AG04450 (cell line): ENCODE results near the gene KIF4B. TPM values are rescaled to one million over a fixed set of nuclear protein-coding genes. Genes with fewer than 3 reads are reported as not detected.

Experiments
- CTCF ChIA-PET: fragments of 300-600, 350-600 bp; formaldehyde crosslinking; extraction: SDS; loops from one replicate; lab custom pipeline; 2022; ENCODE audit warnings: antibody characterized with exemption, inconsistent platforms; lab: Charles Lee
- POLR2A ChIA-PET: fragments of 350-600 bp; formaldehyde crosslinking; extraction: SDS; loops from one replicate; lab custom pipeline; 2021; ENCODE audit warnings: antibody characterized with exemption, inconsistent platforms; lab: Yijun Ruan, JAX
- DNase-seq: peaks from one replicate; pipeline ENCODE4 v3.0.0-alpha.2; 2011; ENCODE audit warnings: low read depth, low spot score
- H3K27ac ChIP-seq: one replicate; pipeline ENCODE4 v1.5.1; 2012; ENCODE audit warnings: low read depth, low read length, control low read depth
- H3K27me3 ChIP-seq: one replicate; pipeline ENCODE4 v1.6.0; 2012; ENCODE audit warnings: low read length; ENCODE audit not compliant: control insufficient read depth, insufficient read depth
- H3K4me3 ChIP-seq: 2 replicates; pipeline ENCODE4 v1.5.1; 2011; ENCODE audit warnings: mild to moderate bottlenecking, low read depth, low read length, control low read depth
- H3K9me3 ChIP-seq: 2 replicates; pipeline ENCODE4 v1.5.1; 2012; ENCODE audit warnings: low read length; ENCODE audit not compliant: control insufficient read depth, insufficient read depth
- polyA plus RNA-seq: library from polyadenylated mRNA; depleted of rRNA; stranded (reverse); fragments of >200 nt; gene quantifications from 2 replicates; pipeline ENCODE4 v1.2.3, GENCODE V29; 2011
- TF ChIP-seq, protein P1 (sequence below): IDR thresholded peaks from 2 replicates; pipeline ENCODE4 v1.5.1; 2011; ENCODE audit warnings: low read depth, low read length, control low read depth, inconsistent platforms

Gene KIF4B
- polyA plus RNA-seq, 1 experiment, result 0.02 TPM

DNA sequence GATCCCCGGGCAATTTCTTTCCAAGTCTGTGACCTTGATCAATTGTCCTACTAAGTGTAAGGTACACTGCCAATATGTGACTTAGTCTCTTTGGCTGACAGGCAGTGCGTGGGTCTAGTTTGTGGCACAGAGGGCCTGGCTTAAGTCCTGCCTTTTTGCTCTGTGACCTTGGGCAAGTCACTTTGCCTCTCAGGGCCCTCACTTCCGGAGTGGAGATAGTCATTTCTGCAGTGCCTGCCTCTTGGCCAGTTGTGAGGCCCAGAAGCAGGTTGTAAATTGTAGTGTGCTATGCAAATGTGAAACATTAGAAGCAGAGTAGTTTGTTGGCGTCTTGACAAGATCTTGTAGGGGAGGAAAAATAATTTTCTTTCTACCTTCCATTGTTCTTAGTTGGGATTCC, 39.0 kb downstream of the KIF4B start:
- H3K27ac ChIP-seq, result no peak overlapping the region
- DNase-seq, result no peak
- TF ChIP-seq, protein P1, sequence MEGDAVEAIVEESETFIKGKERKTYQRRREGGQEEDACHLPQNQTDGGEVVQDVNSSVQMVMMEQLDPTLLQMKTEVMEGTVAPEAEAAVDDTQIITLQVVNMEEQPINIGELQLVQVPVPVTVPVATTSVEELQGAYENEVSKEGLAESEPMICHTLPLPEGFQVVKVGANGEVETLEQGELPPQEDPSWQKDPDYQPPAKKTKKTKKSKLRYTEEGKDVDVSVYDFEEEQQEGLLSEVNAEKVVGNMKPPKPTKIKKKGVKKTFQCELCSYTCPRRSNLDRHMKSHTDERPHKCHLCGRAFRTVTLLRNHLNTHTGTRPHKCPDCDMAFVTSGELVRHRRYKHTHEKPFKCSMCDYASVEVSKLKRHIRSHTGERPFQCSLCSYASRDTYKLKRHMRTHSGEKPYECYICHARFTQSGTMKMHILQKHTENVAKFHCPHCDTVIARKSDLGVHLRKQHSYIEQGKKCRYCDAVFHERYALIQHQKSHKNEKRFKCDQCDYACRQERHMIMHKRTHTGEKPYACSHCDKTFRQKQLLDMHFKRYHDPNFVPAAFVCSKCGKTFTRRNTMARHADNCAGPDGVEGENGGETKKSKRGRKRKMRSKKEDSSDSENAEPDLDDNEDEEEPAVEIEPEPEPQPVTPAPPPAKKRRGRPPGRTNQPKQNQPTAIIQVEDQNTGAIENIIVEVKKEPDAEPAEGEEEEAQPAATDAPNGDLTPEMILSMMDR, result no peak
- H3K9me3 ChIP-seq, result no peaks in the 10 kb centered on the region
- ChIA-PET POLR2A (no interaction called here), CTCF (no interaction called here)
- no peaks in the 10 kb centered on the region for H3K27me3 ChIP-seq
- H3K4me3 ChIP-seq, result no peak overlapping the region

DNA sequence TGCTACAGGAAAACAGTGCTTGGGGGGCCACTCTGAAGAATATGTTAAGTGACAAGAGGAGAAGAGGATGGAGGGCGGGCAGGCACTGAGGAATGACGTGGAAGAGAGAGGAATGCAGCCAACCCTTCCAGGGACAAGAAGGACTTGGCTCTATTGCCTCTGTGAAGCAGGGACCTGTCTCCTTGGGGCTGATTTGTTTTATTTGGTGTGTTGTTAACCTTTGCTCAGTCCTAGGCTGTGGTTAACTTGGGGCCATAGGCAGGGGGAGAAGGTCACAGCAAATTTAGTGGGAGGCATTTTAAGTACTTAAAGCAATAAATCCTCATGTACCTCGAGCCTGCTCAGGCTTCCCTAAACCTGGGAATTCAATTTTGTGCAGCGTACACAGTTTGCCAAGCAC, 39.9 kb downstream of the KIF4B start:
- no peak overlapping the region for H3K27ac ChIP-seq
- TF ChIP-seq, protein P1, result no peak
- POLR2A ChIA-PET, result no interaction called here
- no peaks in the 10 kb centered on the region for H3K27me3 ChIP-seq
- no peaks in the 10 kb centered on the region for H3K9me3 ChIP-seq
- CTCF ChIA-PET, result no interaction called here
- no peak overlapping the region for H3K4me3 ChIP-seq
- DNase-seq, result no peak

DNA sequence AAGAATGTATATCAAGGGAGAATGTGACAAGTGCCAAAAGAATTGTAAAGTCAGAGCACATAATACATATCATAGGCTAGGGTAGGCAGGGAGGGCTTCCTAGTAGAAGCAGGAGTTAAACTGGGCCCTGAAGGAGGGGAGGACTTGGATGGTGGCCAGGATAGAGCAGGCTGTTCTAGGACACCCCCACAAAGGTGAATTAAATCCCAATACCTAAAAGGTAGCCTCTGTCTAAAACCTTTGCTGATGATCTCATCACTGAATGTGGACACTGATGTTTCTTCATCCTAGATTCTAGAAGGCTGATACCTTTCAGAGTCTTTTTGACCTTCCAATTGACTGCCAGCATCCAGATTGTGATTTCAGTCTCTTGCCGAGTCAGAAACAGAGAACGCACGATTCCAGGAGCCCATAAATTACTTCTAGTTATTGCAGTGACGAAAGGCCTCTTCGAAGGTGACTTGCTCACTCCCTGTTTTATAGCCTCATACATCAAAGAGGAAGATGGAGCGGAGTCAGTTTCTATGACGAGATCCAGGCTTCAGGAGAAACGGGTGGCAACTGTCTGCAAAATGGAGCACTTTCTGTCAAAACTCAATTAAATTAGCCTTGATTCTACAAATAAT, 43.2 kb downstream of the KIF4B start:
- ChIA-PET CTCF (no interaction called here), POLR2A (no interaction called here)
- TF ChIP-seq, protein P1, result no peak
- H3K27me3 ChIP-seq, result no peaks in the 10 kb centered on the region
- no peak for DNase-seq
- H3K4me3 ChIP-seq, result no peak overlapping the region
- no peaks in the 10 kb centered on the region for H3K9me3 ChIP-seq
- H3K27ac ChIP-seq, result no peak overlapping the region

DNA sequence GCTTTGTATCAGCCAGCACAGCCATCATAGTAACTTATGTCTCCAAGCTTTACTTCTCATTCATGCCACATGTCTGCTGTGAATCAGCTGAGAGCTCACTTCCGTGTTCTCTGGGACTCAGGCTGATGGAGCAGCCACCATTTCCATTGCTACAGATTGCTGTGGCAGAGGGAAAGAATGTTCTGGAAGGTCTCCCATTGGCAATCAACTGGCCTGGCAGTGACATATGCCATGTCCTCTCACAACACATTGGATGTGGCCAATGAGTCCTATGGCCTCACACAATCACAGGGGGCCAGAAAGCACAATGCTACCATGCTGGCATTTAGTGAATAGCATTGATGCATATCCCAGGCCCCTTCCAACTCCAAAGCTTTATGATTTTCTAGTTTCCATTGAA, 44.1 kb downstream of the KIF4B start:
- Histone ChIP-seq H3K9me3 (no peaks in the 10 kb centered on the region), H3K27me3 (no peaks in the 10 kb centered on the region), H3K4me3 (no peak overlapping the region), H3K27ac (no peak overlapping the region)
- ChIA-PET CTCF (no interaction called here), POLR2A (no interaction called here)
- TF ChIP-seq, protein P1, result no peak
- DNase-seq, result no peak

DNA sequence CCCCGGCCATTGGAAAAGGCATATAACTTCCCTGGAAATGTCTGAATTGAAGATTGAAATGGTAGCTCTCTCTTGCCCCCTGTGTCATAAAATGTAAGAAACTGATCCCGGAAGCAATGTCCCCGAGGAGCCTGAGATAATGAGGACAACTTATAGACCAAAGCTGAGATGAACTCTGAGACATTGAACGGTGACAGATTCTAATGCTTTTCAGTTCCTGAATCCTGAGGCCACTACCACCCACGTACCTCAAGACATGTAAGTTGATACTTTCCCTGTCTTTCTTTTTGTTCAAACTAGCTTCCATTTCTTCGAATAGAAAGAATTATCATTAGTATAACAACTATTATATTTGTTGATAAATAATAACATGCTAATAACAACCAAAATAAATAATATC, 51.0 kb downstream of the KIF4B start:
- ChIA-PET CTCF (no interaction called here), POLR2A (no interaction called here)
- TF ChIP-seq, protein P1, result no peak
- no peak for DNase-seq
- Histone ChIP-seq H3K4me3 (no peak overlapping the region), H3K27me3 (no peaks in the 10 kb centered on the region), H3K9me3 (no peaks in the 10 kb centered on the region), H3K27ac (no peak overlapping the region)
